ENCODE results near the gene MCC.

GRCh38 chr5:113255105-113255504, 233.1 kb downstream of the MCC start:
- TF ChIP-seq POLR2A (IDR thresholded peaks at IDR 0.05), result no peak
- TF ChIP-seq CTCF (IDR thresholded peaks at IDR 0.05), result no peak

All from ovary (tissue), 3 donors.